T1000 (cell line): Measurements from ENCODE around the gene TIMM44.
"Not testable (repeated sequence)": the region's sequence is repeated elsewhere in the genome, so short reads cannot be mapped to it uniquely, and the experiment has no call there.

Source experiments
- DNase-seq: peaks from one replicate; lab custom pipeline; 2025; ENCODE audit warnings: mixed read lengths; lab: John Stamatoyannopoulos, UW

The TIMM44 gene

DNA sequence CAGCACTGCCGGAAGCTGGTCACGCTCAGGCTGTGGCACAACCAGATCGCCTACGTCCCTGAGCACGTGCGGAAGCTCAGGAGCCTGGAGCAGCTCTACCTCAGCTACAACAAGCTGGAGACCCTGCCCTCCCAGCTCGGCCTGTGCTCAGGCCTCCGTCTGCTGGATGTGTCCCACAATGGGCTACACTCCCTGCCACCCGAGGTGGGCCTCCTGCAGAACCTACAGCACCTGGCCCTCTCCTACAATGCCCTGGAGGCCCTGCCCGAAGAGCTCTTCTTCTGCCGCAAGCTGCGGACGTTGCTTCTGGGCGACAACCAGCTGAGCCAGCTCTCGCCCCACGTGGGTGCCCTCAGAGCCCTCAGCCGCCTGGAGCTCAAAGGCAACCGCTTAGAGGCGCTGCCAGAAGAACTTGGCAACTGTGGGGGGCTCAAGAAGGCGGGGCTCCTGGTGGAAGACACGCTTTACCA lies 43.0 kb downstream of the TIMM44 start:
- no peak for DNase-seq

GRCh38 chr19:7899751-7900378 lies 43.6 kb downstream of the TIMM44 start:
- no peak for DNase-seq

GRCh38 chr19:7898967-7899366 lies 44.5 kb downstream of the TIMM44 start:
- DNase-seq = no peak

DNA sequence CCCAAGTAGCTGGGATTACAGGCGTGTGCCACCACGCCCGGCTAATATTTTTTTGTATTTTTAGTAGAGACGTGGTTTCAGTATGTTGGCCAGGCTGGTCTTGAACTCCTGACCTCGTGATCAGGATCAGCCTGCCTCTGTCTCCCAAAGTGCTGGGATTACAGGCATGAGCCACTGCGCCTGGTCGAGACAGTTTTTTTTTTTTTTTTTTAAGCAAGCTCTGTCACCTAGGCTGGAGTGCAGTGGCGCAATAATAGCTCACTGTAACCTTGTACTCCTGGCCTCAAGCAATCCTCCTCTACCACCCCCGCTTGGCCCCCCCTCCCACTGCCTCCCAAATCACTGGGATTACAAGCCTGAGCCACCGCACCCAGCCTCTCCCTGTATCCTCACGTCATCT lies 46.2 kb downstream of the TIMM44 start:
- no peak for DNase-seq

DNA sequence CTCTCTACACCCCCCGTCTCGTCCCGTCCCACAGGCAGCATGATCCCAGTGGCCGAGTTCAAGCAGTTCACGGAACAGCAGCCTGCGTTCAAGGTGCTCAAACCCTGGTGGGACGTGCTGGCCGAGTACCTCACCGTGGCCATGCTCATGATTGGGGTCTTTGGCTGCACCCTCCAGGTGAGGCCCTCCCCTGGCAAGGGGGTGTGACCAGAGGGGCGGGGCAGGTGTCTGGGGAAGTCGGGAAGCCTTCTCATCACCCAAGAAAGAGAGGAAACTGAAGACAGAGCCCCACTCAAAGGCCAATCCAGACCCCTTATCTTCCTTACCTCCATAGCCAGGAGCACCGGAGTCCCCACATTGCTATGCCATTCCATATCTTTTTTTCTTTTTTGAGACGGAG lies 47.9 kb downstream of the TIMM44 start:
- DNase-seq = no peak

GRCh38 chr19:7894612-7895309 lies 48.7 kb downstream of the TIMM44 start:
- DNase-seq = no peak

- DNase-seq = not testable (repeated sequence)
Observed at GRCh38 chr19:7893362-7894101, 49.9 kb downstream of the TIMM44 start.

DNA sequence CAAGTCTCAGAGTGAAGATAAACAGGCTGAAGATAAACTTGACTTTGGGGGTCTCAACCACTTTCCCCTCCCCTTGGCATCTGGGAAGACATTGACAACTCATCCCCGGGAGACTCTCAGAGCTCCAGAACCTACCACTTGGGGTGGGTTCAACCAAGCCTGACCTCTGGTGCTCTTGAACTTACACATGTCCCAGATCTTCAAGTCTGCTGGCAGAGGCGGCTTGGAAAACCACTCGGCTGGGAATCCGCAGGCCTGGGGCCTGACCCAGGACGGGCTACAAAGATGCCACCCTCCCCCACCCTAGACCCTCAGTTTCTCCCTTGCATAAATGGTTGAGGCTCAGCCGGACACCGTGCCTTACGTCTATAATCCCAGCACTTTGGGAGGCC lies 54.6 kb downstream of the TIMM44 start:
- DNase-seq = no peak

- peak; percentile 60 for DNase-seq
Observed at GRCh38 chr19:7888145-7888825, 55.2 kb downstream of the TIMM44 start, which contains the start of gene LRRC8E. Gene LRRC8E, plus strand, starts transcription at chr19:7888510. Its CDS starts 7,094 bp downstream, at chr19:7895604.

DNA sequence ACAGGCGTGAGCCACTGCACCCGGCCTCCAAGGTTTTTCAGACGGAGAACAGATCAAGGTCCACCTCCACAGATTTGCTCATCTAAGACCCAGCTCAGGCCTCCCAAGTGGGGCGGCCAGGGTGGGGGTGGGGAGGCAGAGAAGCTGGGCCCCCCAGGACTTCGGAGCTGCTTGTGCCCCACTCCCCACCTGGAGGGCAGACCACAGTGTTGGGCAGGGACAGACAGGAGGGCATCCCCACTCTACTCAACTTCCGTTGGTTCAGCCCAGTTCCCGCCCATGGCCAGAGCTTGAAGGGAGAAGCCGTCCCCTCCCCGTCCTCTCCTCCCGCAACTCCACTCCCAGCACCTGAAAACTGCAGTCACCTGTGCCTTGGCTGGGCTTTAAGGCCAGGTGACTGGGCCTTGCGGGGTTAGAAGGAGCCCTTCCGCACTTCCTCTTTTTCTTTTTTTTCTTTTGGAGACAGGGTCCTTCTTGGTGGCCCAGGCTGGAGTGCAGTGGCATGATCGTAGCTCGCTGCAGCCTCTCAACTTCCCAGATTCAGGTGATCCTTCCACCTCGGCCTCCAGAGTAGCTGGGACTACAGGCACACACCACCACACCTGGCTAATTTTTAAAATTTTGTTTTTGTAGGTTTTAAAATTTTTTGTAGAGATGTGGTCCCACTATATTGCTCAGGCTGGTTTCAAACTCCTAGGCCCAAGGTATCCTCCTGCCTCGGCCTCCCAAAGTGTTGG lies 55.9 kb downstream of the TIMM44 start:
- no peak for DNase-seq

- DNase-seq = no peak
Observed at GRCh38 chr19:7885818-7886217, 57.6 kb downstream of the TIMM44 start.

DNA sequence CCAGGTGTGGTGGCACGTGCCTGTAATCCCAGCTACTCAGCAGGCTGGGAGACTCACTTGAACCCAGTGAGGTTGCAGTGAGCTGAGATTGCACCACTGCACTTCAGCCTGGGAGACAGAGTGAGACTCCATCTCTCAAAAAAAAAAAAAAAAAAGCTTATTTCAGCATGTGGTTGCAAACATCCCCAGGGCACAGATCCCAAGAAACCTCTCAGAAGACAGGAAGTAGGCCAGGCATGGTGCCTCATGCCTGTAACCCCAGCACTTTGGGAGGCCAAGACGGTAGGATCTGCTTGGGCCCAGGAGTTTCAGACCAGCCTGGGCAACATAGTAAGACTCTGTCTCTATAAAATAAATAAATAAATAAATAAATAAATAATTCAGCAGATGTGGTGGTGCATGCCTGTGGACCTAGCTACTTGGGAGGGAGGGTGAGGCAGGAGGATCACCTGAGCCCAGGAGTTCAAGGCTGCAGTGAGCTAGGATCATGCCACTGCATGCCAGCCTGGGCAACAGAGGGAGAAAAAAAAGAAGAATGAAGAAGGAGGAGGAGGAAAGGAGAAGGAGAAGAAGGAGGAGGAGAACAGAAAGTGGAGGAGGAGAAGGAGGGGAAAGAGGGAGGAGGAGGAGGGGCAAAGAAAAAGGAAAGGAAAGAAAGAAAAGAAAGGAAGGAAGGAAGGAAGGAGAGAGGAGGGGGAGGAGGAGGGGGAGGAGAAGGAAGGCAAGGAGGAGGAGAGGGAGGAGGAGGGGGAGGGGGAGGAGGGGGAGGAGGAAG lies 59.5 kb downstream of the TIMM44 start:
- DNase-seq = no peak

DNA sequence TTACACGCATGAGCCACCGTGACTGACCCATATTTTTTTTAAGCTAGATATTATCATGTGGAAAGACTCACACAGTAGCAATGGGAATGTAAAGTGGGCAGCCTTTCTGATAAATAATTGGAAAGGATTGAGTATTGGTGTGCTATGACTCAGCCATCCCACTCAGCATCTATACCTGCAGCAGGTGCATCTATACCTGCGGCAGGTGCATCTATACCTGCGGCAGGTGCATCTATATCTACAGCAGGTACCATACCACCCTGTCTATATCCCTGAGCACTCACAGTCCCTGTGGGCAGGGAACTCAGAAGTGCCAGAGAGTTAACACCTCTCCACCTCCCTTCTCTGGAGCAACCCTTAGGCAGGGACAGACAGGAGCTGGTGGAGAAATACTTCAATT lies 60.4 kb downstream of the TIMM44 start:
- no peak for DNase-seq

DNA sequence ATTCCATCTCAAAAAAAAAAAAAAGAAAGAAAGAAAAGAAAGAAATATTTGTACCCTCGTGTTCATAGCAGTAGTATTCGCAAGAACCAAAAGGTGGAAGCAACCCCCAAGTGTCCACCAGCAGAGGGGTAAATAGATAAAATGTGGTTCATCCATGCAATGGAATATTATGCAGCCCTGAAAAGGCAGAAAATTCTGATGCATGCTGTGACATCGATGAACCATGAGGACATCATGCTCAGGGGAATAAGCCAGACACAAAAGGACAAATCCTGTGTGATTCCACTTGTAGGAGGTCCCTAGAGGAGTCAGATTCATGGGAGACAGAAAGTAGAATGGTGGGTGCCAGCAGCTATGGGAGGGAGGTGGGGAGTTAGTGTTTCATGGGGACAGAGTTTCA lies 61.6 kb downstream of the TIMM44 start:
- DNase-seq = no peak

DNA sequence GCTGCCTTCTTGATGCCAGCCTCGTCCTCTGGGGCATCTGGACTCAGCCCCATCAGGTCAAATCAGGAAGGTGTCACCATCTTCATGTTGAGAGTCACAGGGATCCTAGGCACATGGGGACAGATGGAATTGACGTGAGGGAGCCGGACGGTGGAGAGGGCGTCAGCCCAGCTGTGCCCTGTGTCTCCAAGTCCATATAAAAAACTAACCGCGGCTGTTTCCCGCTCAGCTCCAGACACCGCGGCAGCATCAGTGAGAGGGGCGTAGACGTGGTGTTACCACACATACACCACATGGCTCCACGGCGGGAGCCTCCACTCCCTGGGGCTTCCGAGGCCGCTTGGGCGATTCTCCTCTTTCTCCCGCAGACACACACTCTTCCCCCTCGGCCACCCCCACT lies 63.6 kb downstream of the TIMM44 start:
- DNase-seq = no peak

GRCh38 chr19:7879111-7879807 lies 64.2 kb downstream of the TIMM44 start:
- DNase-seq = no peak

DNA sequence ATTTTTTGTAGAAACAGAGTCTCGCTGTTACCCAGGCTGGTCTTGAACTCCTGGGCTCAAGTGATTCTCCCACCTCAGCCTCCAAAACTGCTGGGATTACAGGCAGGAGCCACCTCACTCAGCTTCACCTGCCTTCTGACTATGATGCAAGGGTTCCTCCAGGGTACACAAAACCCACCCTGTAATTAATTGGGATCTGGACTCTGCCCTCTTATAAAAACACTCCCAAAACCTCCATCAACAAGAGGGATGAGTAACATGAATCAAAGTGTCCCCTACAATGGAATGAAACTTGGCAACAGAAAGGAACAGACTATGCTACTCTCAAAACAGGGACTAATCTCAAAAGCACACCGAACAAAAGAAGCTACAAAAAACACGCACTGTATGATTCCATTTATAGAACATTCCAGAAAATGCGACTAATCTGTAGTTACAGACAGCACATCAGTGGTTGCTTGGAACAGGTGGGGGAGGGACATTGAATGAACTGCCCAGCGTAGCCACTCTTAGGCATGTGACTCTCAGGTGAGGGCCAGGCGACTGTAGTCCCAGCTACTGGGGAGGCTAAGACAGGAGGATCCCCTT lies 66.1 kb downstream of the TIMM44 start:
- no peak for DNase-seq
